HG03060 (cell line): ENCODE data around the gene CTU2.
"Not testable (repeated sequence)": the region's sequence is repeated elsewhere in the genome, so short reads cannot be mapped to it uniquely, and the experiment has no call there.

Source experiments
- ATAC-seq: cut with Tn5 transposase; IDR thresholded peaks from one replicate; pipeline ENCODE4 v1.9.1; 2021; ENCODE audit warnings: low read depth, moderate number of reproducible peaks; ENCODE audit not compliant: unreplicated experiment

CTU2 gene

GRCh38 chr16:88706229-88706964, at the start of gene CTU2, which contains the start of gene RNF166:
Gene CTU2 (plus strand): TSS chr16:88706503. CDS start chr16:88706531, 28 bp downstream.
Gene RNF166 (minus strand): TSS chr16:88706408. CDS start chr16:88706325, 83 bp downstream.
- ATAC-seq = no peak

GRCh38 chr16:88657371-88657770, 48.9 kb upstream of the CTU2 start:
- ATAC-seq = no peak

GRCh38 chr16:88658714-88659113, 47.6 kb upstream of the CTU2 start:
- no peak for ATAC-seq

GRCh38 chr16:88659160-88659559, 47.1 kb upstream of the CTU2 start:
- ATAC-seq = no peak

- no peak for ATAC-seq
Measured at GRCh38 chr16:88661468-88661867, 44.8 kb upstream of the CTU2 start.

- peak; percentile 3 for ATAC-seq
Measured at GRCh38 chr16:88662222-88662842, 44.0 kb upstream of the CTU2 start.

GRCh38 chr16:88662843-88663606, 43.3 kb upstream of the CTU2 start, which contains the start of gene MVD:
Gene MVD (minus strand): TSS chr16:88663091. CDS start chr16:88663080, 11 bp downstream.
- ATAC-seq = peak; percentile 85

- ATAC-seq = no peak
Measured at GRCh38 chr16:88665148-88665547, 41.2 kb upstream of the CTU2 start.

- ATAC-seq = no peak
Measured at GRCh38 chr16:88665570-88665969, 40.7 kb upstream of the CTU2 start.

- ATAC-seq = no peak
Measured at GRCh38 chr16:88667461-88667860, 38.8 kb upstream of the CTU2 start.

GRCh38 chr16:88669493-88669892, 36.8 kb upstream of the CTU2 start:
- ATAC-seq = not testable (repeated sequence)

GRCh38 chr16:88669980-88670379, 36.3 kb upstream of the CTU2 start:
- ATAC-seq = no peak

GRCh38 chr16:88671806-88672205, 34.5 kb upstream of the CTU2 start:
- ATAC-seq = no peak

- ATAC-seq = no peak
Measured at GRCh38 chr16:88672776-88673175, 33.5 kb upstream of the CTU2 start.

GRCh38 chr16:88673716-88674379, 32.5 kb upstream of the CTU2 start:
- no peak for ATAC-seq

GRCh38 chr16:88676502-88677242, 29.6 kb upstream of the CTU2 start:
- ATAC-seq = no peak

- ATAC-seq = no peak
Measured at GRCh38 chr16:88677721-88678120, 28.6 kb upstream of the CTU2 start.

GRCh38 chr16:88678224-88678979, 27.9 kb upstream of the CTU2 start:
- no peak for ATAC-seq

GRCh38 chr16:88680554-88681083, 25.7 kb upstream of the CTU2 start:
- no peak for ATAC-seq
